ENCODE results near the gene OR51A7. TPM values are rescaled to one million over a fixed set of nuclear protein-coding genes. Genes with fewer than 3 reads are reported as not detected.

OR51A7 gene
- total and polyA plus RNA-seq, 2 donors (not counting 3 experiments of a cell fraction or from before 2014, with no cell fraction given) = not detected

- TF ChIP-seq, protein P1, sequence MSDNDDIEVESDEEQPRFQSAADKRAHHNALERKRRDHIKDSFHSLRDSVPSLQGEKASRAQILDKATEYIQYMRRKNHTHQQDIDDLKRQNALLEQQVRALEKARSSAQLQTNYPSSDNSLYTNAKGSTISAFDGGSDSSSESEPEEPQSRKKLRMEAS (IDR thresholded peaks at IDR 0.05; ENCODE audit: insufficient read depth, insufficient read length) = no peak
- no peak for TF ChIP-seq POLR2A (IDR thresholded peaks at IDR 0.05; ENCODE audit: low read depth, low read length)
- no peak overlapping the region for H3K4me2 ChIP-seq (ENCODE audit: insufficient read depth, low read length)
- no peaks in the 10 kb centered on the region for H3K9me3 ChIP-seq (replicated peaks; ENCODE audit: control insufficient read depth, insufficient read depth, low read length)
- no peaks in the 10 kb centered on the region for H3K36me3 ChIP-seq (ENCODE audit: control insufficient read depth in 2 of 2, extremely low read depth in 1 of 2, insufficient read depth in 2 of 2, low read length in 2 of 2)
- ChIA-PET CTCF (no interaction called here), POLR2A (no interaction called here)
- H3K4me1 ChIP-seq (ENCODE audit: control insufficient read depth, extremely low read depth, insufficient read depth, low read length) = no peaks in the 10 kb centered on the region
- FAIRE-seq = no peak
- no peak overlapping the region for H3K9ac ChIP-seq (replicated peaks; ENCODE audit: extremely low read depth, insufficient read depth, low read length)
- H2AFZ ChIP-seq (ENCODE audit: low read depth, low read length) = no peak overlapping the region
- H4K20me1 ChIP-seq (replicated peaks; ENCODE audit: control insufficient read depth, extremely low read depth, insufficient read depth, low read length) = no peaks in the 10 kb centered on the region
- H3K9me1 ChIP-seq (replicated peaks; ENCODE audit: control insufficient read depth, extremely low read depth, insufficient read depth, low read length) = no peaks in the 10 kb centered on the region
- DNase-seq (ENCODE audit: low read depth, low spot score) = no peak
- intact Hi-C loops (cut with micrococcal nuclease) = no loop called here
- BruUV-seq (replicated peaks) = no TSS peak
- no peaks in the 10 kb centered on the region for H3K79me2 ChIP-seq (ENCODE audit: control insufficient read depth, insufficient read depth, low read length)
- dilution Hi-C loops (cut with MboI; ENCODE audit: extremely low pct_ligation_motif_present, low sequenced_read_pairs) = no loop called here
- H3K27ac ChIP-seq (ENCODE audit: insufficient read depth, low read depth, low read length) = no peak overlapping the region
- no peaks in the 10 kb centered on the region for H3K27me3 ChIP-seq (ENCODE audit: control insufficient read depth in 2 of 2, insufficient read depth in 2 of 2, low read length in 2 of 2)
- H3K4me3 ChIP-seq (replicated peaks in 1 of 3; ENCODE audit: insufficient read depth in 1 of 3, low read depth in 1 of 3, low read length in 3 of 3) = no peak overlapping the region
These were observed 40.9 kb upstream of the OR51A7 start for GRCh38 chr11:4862447-4863236.

DNA sequence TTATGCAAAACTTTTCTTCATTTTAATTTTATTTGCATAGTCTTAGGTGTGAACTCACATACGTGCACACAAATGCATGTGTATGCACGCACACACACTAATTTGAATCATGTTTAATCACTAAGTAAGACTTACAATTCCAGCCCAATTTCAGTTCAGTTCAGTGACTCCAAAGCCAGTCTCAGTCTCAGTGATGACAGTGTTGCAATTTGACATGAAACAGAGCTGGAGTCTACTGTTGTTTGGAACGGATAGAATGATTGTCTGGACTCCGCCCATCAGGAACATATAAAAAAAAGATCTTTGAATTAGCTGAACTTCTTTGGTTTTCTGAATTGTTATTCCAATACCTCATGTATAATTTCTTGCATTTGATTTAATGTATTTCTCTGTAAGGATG, 39.7 kb upstream of the OR51A7 start:
- FAIRE-seq = no peak

More for the DNA sequence above, 39.7 kb upstream of the OR51A7 start:
- ChIA-PET CTCF (no interaction called here), POLR2A (no interaction called here)
- H3K4me1 ChIP-seq (ENCODE audit: control insufficient read depth, extremely low read depth, insufficient read depth, low read length) = no peaks in the 10 kb centered on the region
- no peaks in the 10 kb centered on the region for H3K79me2 ChIP-seq (ENCODE audit: control insufficient read depth, insufficient read depth, low read length)
- H3K9me1 ChIP-seq (replicated peaks; ENCODE audit: control insufficient read depth, extremely low read depth, insufficient read depth, low read length) = no peaks in the 10 kb centered on the region
- H3K27me3 ChIP-seq (ENCODE audit: control insufficient read depth in 2 of 2, insufficient read depth in 2 of 2, low read length in 2 of 2) = no peaks in the 10 kb centered on the region
- no peak for TF ChIP-seq POLR2A (IDR thresholded peaks at IDR 0.05; ENCODE audit: low read depth, low read length)
- no peak for TF ChIP-seq MYC (IDR thresholded peaks at IDR 0.05; ENCODE audit: low read depth, low read length)
- TF ChIP-seq, protein P1 (IDR thresholded peaks at IDR 0.05; ENCODE audit: insufficient read depth, insufficient read length) = no peak
- TF ChIP-seq GATA2 (IDR thresholded peaks at IDR 0.05; ENCODE audit: insufficient read depth, insufficient read length, low read depth, low read length) = no peak
- TF ChIP-seq FOS (IDR thresholded peaks at IDR 0.05; ENCODE audit: borderline replicate concordance, insufficient read depth, low read length) = no peak
- TF ChIP-seq, protein P2, sequence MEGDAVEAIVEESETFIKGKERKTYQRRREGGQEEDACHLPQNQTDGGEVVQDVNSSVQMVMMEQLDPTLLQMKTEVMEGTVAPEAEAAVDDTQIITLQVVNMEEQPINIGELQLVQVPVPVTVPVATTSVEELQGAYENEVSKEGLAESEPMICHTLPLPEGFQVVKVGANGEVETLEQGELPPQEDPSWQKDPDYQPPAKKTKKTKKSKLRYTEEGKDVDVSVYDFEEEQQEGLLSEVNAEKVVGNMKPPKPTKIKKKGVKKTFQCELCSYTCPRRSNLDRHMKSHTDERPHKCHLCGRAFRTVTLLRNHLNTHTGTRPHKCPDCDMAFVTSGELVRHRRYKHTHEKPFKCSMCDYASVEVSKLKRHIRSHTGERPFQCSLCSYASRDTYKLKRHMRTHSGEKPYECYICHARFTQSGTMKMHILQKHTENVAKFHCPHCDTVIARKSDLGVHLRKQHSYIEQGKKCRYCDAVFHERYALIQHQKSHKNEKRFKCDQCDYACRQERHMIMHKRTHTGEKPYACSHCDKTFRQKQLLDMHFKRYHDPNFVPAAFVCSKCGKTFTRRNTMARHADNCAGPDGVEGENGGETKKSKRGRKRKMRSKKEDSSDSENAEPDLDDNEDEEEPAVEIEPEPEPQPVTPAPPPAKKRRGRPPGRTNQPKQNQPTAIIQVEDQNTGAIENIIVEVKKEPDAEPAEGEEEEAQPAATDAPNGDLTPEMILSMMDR (IDR thresholded peaks at IDR 0.05; ENCODE audit: extremely low read depth in 1 of 2, insufficient read depth in 1 of 2, low read depth in 1 of 2, low read length in 2 of 2) = no peak
- TF ChIP-seq POLR2AphosphoS5 (IDR thresholded peaks at IDR 0.05; ENCODE audit: insufficient read depth, low read depth, low read length) = no peak
- H3K4me2 ChIP-seq (ENCODE audit: insufficient read depth, low read length) = no peak overlapping the region
- H3K9ac ChIP-seq (replicated peaks; ENCODE audit: extremely low read depth, insufficient read depth, low read length) = no peak overlapping the region
- H3K9me3 ChIP-seq (replicated peaks; ENCODE audit: control insufficient read depth, insufficient read depth, low read length) = no peaks in the 10 kb centered on the region
- no peak for DNase-seq (ENCODE audit: low read depth, low spot score)
- no peak overlapping the region for H3K4me3 ChIP-seq (replicated peaks in 1 of 3; ENCODE audit: insufficient read depth in 1 of 3, low read depth in 1 of 3, low read length in 3 of 3)
- no peak overlapping the region for H2AFZ ChIP-seq (ENCODE audit: low read depth, low read length)
- H3K27ac ChIP-seq (ENCODE audit: insufficient read depth, low read depth, low read length) = no peak overlapping the region
- H3K36me3 ChIP-seq (ENCODE audit: control insufficient read depth in 2 of 2, extremely low read depth in 1 of 2, insufficient read depth in 2 of 2, low read length in 2 of 2) = no peaks in the 10 kb centered on the region
- dilution Hi-C loops (cut with MboI; ENCODE audit: extremely low pct_ligation_motif_present, low sequenced_read_pairs) (no loop called here), intact Hi-C loops (cut with micrococcal nuclease) (no loop called here)
- no peaks in the 10 kb centered on the region for H4K20me1 ChIP-seq (replicated peaks; ENCODE audit: control insufficient read depth, extremely low read depth, insufficient read depth, low read length)
- BruUV-seq (replicated peaks) = no TSS peak

All from endothelial cell of umbilical vein (primary cell).